AG04450 (cell line): ENCODE data around the gene PPP4R3B. TPM values are rescaled to one million over a fixed set of nuclear protein-coding genes. Genes with fewer than 3 reads are reported as not detected.

Experiments used
- CTCF ChIA-PET: fragments of 300-600, 350-600 bp; formaldehyde crosslinking; extraction: SDS; loops from one replicate; lab custom pipeline; 2022; ENCODE audit warnings: antibody characterized with exemption, inconsistent platforms; lab: Charles Lee
- POLR2A ChIA-PET: fragments of 350-600 bp; formaldehyde crosslinking; extraction: SDS; loops from one replicate; lab custom pipeline; 2021; ENCODE audit warnings: antibody characterized with exemption, inconsistent platforms; lab: Yijun Ruan, JAX
- DNase-seq: peaks from one replicate; pipeline ENCODE4 v3.0.0-alpha.2; 2011; ENCODE audit warnings: low read depth, low spot score
- H3K27ac ChIP-seq: one replicate; pipeline ENCODE4 v1.5.1; 2012; ENCODE audit warnings: low read depth, low read length, control low read depth
- H3K27me3 ChIP-seq: one replicate; pipeline ENCODE4 v1.6.0; 2012; ENCODE audit warnings: low read length; ENCODE audit not compliant: control insufficient read depth, insufficient read depth
- H3K4me3 ChIP-seq: 2 replicates; pipeline ENCODE4 v1.5.1; 2011; ENCODE audit warnings: mild to moderate bottlenecking, low read depth, low read length, control low read depth
- H3K9me3 ChIP-seq: 2 replicates; pipeline ENCODE4 v1.5.1; 2012; ENCODE audit warnings: low read length; ENCODE audit not compliant: control insufficient read depth, insufficient read depth
- polyA plus RNA-seq: library from polyadenylated mRNA; depleted of rRNA; stranded (reverse); fragments of >200 nt; gene quantifications from 2 replicates; pipeline ENCODE4 v1.2.3, GENCODE V29; 2011
- TF ChIP-seq, protein P1 (sequence below): IDR thresholded peaks from 2 replicates; pipeline ENCODE4 v1.5.1; 2011; ENCODE audit warnings: low read depth, low read length, control low read depth, inconsistent platforms

The PPP4R3B gene
- polyA plus RNA-seq, 1 experiment = 38.3 TPM

DNA sequence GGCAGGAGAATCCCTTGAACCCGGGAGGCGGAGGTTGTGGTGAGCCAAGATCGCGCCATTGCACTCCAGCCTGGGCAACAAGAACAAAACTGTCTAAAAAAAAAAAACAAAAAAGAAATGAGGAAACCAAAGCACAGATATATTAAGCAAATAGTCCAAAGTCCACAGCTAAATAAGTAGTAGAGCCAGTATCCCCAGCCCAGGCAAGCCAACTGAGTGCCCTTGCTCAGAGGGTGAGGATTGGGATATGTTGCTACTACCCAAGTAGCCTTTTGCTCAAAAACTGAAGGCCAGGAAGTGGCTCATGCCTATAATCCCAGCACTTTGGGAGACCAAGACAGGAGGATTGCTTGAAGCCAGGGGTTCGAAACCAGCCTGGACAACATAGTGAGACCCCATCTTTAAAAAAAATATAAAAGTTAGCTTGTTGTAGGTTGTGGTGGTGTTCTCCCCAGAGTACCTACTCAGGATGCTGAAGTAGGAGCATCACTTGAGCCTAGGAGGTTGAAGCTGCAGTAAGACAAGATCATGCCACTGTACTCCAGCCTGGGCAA is 92.5 kb downstream of the PPP4R3B start:
- H3K4me3 ChIP-seq = no peak overlapping the region
- H3K27ac ChIP-seq = no peak overlapping the region
- no peaks in the 10 kb centered on the region for H3K9me3 ChIP-seq
- TF ChIP-seq, protein P1, sequence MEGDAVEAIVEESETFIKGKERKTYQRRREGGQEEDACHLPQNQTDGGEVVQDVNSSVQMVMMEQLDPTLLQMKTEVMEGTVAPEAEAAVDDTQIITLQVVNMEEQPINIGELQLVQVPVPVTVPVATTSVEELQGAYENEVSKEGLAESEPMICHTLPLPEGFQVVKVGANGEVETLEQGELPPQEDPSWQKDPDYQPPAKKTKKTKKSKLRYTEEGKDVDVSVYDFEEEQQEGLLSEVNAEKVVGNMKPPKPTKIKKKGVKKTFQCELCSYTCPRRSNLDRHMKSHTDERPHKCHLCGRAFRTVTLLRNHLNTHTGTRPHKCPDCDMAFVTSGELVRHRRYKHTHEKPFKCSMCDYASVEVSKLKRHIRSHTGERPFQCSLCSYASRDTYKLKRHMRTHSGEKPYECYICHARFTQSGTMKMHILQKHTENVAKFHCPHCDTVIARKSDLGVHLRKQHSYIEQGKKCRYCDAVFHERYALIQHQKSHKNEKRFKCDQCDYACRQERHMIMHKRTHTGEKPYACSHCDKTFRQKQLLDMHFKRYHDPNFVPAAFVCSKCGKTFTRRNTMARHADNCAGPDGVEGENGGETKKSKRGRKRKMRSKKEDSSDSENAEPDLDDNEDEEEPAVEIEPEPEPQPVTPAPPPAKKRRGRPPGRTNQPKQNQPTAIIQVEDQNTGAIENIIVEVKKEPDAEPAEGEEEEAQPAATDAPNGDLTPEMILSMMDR = no peak
- DNase-seq = no peak
- ChIA-PET CTCF (no interaction called here), POLR2A (no interaction called here)
- H3K27me3 ChIP-seq = no peaks in the 10 kb centered on the region

DNA sequence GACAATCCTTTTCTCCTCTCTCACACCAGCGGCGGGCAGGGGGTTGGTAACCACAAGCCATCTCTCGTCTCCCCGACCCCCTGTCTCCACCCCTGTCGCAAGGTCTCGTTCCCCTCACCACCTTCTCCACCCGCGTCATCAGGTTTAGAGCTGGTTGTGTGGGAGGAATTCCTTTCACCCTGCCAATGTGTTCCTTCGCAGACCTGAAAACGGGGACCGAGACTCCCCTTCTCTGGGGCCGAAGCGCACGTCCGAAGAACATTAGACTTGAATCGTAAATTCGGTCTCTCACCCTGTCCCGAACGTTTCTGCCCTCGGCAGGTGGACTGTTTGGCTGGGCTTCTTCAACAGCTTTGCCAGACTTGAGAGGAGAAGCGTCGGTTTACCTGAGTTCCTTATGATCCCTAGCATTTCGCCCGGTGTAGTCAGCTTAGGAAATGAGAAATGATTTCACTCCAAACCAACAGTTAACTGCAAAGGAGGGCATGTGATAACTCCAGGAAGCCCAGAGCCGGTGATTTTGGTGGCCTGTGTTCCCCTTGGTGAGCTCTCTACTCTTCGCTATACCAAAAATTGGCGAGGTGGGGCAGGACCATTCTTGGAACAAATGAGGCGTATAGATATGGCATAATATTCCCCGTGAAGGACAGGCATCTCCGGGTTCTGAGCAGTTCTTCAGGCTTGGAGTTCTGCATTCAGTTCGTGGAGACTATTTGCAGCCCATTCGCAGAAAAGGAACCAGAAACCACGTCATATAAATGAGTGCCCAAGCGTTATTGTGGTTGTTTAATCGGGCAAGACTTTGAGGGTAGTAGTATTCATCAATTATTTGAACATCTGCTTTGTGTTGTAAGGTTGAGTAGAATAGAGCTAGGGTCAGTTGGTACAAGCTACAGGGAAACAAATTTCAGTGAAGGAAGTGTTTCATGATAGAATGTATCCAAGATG is 97.2 kb downstream of the PPP4R3B start:
- POLR2A ChIA-PET = interaction anchor here (0.6 to 1.6 kb wide), 4 partner anchors 84 to 288 kb away, joined by 3 to 7 read pairs (median 3); partner anchors contain the start of genes CCDC88A, CLHC1 and RPS27A

DNA sequence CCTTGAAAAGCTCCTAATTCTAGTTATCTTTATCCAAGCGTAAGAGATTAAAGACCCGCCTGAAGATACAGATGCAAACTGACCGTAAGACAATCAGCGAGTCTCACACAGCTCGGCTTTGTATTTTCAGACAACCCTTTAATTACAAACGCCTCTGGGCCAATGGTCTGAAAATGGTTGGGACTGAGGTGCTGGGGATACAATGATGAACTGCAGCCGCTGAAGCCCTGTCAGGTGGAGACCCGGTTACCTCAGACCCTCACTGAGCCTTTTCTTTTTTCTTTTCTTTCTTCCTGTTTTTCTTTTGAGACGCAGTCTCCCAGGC is 98.6 kb downstream of the PPP4R3B start:
- TF ChIP-seq, protein P1 = no peak
- ChIA-PET CTCF (interaction anchor here (2.1 kb wide), 1 partner anchor 17 kb away, joined by 7 read pairs; no protein-coding TSS in a partner anchor), POLR2A (interaction anchor here (0.6 to 1.6 kb wide), 2 partner anchors 25 to 286 kb away, joined by 3 to 7 read pairs; partner anchors contain the start of genes CLHC1 and RPS27A)
- H3K27me3 ChIP-seq = no peaks in the 10 kb centered on the region
- no peaks in the 10 kb centered on the region for H3K9me3 ChIP-seq
- H3K4me3 ChIP-seq = peak overlapping the region; percentile 86
- H3K27ac ChIP-seq = no peak overlapping the region
- DNase-seq = no peak

More for the DNA sequence above, 97.2 kb downstream of the PPP4R3B start:
- Histone ChIP-seq H3K9me3 (no peaks in the 10 kb centered on the region), H3K27me3 (no peaks in the 10 kb centered on the region), H3K27ac (peak overlapping the region; percentile 54), H3K4me3 (peak overlapping the region; percentile 86)
- TF ChIP-seq, protein P1 = no peak
- CTCF ChIA-PET = interaction anchor here (0.5 to 2.1 kb wide), 4 partner anchors 7 to 89 kb away, joined by 3 to 7 read pairs (median 4); no protein-coding TSS in a partner anchor
- no peak for DNase-seq

DNA sequence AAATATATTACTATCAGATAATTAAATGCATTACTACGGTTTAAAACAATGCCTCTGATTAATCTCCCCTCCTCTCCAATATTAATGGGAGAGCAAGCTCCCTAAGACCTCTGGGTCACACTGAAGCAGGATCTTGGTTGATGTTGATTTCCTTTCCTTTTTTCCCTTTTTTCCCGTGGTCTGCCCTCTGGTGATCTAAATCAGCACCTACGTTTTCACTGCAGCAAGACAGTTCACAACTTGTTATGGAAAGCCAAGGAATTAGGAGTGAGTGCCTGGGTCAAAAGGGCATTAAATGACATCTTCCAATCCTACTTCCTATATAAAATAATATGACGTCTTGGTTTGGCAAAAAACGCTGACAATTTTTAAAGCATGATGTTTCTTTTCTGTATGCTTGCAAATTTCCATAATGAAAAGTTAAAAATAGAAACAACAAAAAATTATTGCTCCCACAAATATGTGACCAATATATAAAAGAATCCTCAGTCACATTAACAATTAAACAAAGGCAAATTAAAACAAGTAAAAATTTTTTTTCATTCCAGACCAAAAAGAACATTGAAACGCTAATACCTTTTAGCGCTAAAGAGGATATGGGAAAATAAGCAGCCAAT is 105.8 kb downstream of the PPP4R3B start:
- TF ChIP-seq, protein P1 = peak; percentile 73
- no peak overlapping the region for H3K27ac ChIP-seq
- ChIA-PET POLR2A (no interaction called here), CTCF (interaction anchor here (0.6 to 1.0 kb wide), 3 partner anchors 9 to 98 kb away, joined by 3 read pairs; no protein-coding TSS in a partner anchor)
- no peak overlapping the region for H3K4me3 ChIP-seq
- DNase-seq = no peak
- H3K9me3 ChIP-seq = no peaks in the 10 kb centered on the region
- no peaks in the 10 kb centered on the region for H3K27me3 ChIP-seq
